ENCODE measurements around the gene MAGEB18. TPM values are rescaled to one million over a fixed set of nuclear protein-coding genes. Genes with fewer than 3 reads are reported as not detected.

Gene MAGEB18
- total and polyA plus RNA-seq, 12 donors = not detected

DNA sequence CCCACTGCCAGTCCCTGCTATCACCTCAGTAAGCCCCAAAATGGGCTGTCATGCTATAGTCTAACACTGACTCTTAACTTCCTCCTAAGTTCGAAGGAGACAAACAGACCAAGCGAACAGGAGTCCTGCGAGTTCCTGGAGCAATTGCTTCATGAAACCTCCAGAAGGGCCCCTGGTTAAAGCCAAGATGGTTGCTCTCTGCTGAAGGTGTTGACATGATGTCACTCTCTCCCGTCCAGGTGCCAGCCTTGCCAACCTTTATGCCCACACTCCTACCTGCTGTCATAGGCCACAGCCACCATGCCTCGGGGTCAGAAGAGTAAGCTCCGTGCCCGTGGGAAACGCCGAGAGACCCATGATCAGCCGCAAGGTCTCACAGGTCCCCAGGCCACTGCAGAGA, 22.2 kb downstream of the MAGEB18 start, which contains the start of gene MAGEB6B:
Gene MAGEB6B, plus strand, starts transcription at position 301 of the 400 bp plus-strand sequence. Its CDS starts 0 bp downstream, at position 301.
- intact Hi-C loops (cut with DNase I) = no loop called here
- H3K4me3 ChIP-seq = no peak within 1 kb of the TSS
- H3K27me3 ChIP-seq = no peaks in the 10 kb centered on the region
- TF ChIP-seq POLR2A (IDR thresholded peaks at IDR 0.05) = no peak
- TF ChIP-seq, protein P1, sequence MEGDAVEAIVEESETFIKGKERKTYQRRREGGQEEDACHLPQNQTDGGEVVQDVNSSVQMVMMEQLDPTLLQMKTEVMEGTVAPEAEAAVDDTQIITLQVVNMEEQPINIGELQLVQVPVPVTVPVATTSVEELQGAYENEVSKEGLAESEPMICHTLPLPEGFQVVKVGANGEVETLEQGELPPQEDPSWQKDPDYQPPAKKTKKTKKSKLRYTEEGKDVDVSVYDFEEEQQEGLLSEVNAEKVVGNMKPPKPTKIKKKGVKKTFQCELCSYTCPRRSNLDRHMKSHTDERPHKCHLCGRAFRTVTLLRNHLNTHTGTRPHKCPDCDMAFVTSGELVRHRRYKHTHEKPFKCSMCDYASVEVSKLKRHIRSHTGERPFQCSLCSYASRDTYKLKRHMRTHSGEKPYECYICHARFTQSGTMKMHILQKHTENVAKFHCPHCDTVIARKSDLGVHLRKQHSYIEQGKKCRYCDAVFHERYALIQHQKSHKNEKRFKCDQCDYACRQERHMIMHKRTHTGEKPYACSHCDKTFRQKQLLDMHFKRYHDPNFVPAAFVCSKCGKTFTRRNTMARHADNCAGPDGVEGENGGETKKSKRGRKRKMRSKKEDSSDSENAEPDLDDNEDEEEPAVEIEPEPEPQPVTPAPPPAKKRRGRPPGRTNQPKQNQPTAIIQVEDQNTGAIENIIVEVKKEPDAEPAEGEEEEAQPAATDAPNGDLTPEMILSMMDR (IDR thresholded peaks at IDR 0.05) = no peak
- no peaks in the 10 kb centered on the region for H3K36me3 ChIP-seq (replicated peaks in 1 of 2)
- no peaks in the 10 kb centered on the region for H3K9me3 ChIP-seq (replicated peaks in 1 of 3)
- no peaks in the 10 kb centered on the region for H3K4me1 ChIP-seq (replicated peaks in 1 of 2)
- H3K27ac ChIP-seq = no peak within 1 kb of the TSS
- 85 to 100% (median 86%) methylated on average over 3 to 10 of the region's 10 CpGs for WGBS, 4 donors
- no peak for DNase-seq

Other genes starting within 250 kb of the MAGEB18 start
- not detected for gene MAGEB6B, start 22.3 kb downstream of the MAGEB18 start, total RNA-seq
- gene MAGEB6B, start 22.3 kb downstream of the MAGEB18 start, polyA plus RNA-seq = not detected
- gene MAGEB6, start 54.1 kb downstream of the MAGEB18 start, total RNA-seq = not detected
- not detected for gene MAGEB6, start 54.1 kb downstream of the MAGEB18 start, polyA plus RNA-seq
- not detected for gene MAGEB5, start 77.8 kb downstream of the MAGEB18 start, total RNA-seq
- gene MAGEB5, start 77.8 kb downstream of the MAGEB18 start, polyA plus RNA-seq = not detected

All from adrenal gland (tissue), 12 donors.